ENCODE data around the gene MET. TPM values are rescaled to one million over a fixed set of nuclear protein-coding genes. Genes with fewer than 3 reads are reported as not detected.

The MET gene
- total RNA-seq, 1 experiment from 2014 or later, result 5.0 TPM

DNA sequence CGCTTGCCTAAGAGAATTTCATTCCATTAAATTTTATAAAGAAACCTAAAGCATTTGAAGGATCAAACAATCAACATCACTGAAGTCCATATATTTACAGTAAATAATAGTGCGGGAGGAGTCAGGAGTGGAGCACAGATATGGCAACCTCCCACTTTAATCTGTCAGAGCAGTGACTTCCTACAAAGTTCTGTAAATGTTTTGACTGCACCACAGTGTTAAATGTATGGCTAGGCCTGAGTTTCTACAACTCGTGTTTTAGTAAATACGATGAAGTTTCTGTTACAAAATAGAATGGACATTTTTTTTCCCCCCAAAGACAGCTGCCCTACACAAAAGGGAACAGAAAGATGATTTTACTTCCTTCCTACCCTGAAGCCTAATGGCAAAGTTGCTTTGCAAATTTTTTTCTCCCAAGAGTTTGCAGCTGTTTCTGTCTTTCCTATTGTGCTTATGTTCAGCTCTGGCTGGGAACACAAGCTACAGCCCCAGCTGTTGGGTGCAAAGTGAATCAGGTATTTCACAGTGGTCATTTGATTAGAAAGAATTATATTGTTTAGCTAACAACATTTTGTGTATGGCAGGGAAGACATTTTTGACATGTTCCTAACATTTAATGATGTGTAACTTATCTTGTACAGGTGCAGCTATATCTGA, 62.1 kb downstream of the MET start:
- no peak overlapping the region for H4K91ac ChIP-seq (ENCODE audit: insufficient read length, low read depth, low read length)
- H3K9me3 Mint-ChIP-seq, result no peaks in the 10 kb centered on the region
- H2BK15ac ChIP-seq (ENCODE audit: low read depth, low read length), result no peak overlapping the region
- H3K4me1 ChIP-seq (ENCODE audit: insufficient read depth, low read length), result peaks cover 10% of the 10 kb centered on the region; the same call in 1 of the 2 replicates
- no peak overlapping the region for H2AFZ ChIP-seq (ENCODE audit: low read length)
- no peak overlapping the region for H3K56ac ChIP-seq (ENCODE audit: insufficient read length, low read depth, low read length)
- H3K18ac ChIP-seq (ENCODE audit: insufficient read length, low read depth, low read length), result no peak overlapping the region
- H2BK20ac ChIP-seq (ENCODE audit: low read depth, low read length, poor library complexity, severe bottlenecking), result no peak overlapping the region
- no peak overlapping the region for H2BK5ac ChIP-seq (ENCODE audit: insufficient read length, low read length)
- no peaks in the 10 kb centered on the region for H4K20me1 ChIP-seq (ENCODE audit: control insufficient read depth, insufficient read depth, insufficient read length)
- no peaks in the 10 kb centered on the region for H3K79me2 ChIP-seq (ENCODE audit: insufficient read depth, low read length)
- H3K36me3 Mint-ChIP-seq (ENCODE audit: insufficient read depth in 1 of 3, low read depth in 3 of 3), result no peaks in the 10 kb centered on the region
- no peaks in the 10 kb centered on the region for H3K23me2 ChIP-seq (ENCODE audit: insufficient read length, low read depth, low read length, poor library complexity, severe bottlenecking)
- H4K5ac ChIP-seq (ENCODE audit: insufficient read length, low read depth, low read length), result no peak overlapping the region
- H3T11ph ChIP-seq (ENCODE audit: low read length), result no peak overlapping the region
- WGBS (ENCODE audit: extremely low coverage, insufficient read length, low lambda C conversion rate), result no CpG with 5 or more reads among the region's 4 CpGs
- H3K4me2 ChIP-seq (ENCODE audit: insufficient read depth, insufficient read length, low read length), result no peak overlapping the region
- no peak overlapping the region for H2AK5ac ChIP-seq (ENCODE audit: insufficient read length, low read length)
- H3K4ac ChIP-seq (ENCODE audit: low read depth, low read length), result no peak overlapping the region
- H3K14ac ChIP-seq (ENCODE audit: insufficient read depth, low read length), result no peak overlapping the region
- H3K27ac Mint-ChIP-seq, result peak overlapping the region in 1 of 3 experiments; percentile 49; a peak in 1 of 7 replicates
- no peak overlapping the region for H3K4me3 Mint-ChIP-seq
- no peaks in the 10 kb centered on the region for H3K9me3 ChIP-seq (ENCODE audit: control insufficient read depth, low read depth, low read length)
- no peak overlapping the region for H3K23ac ChIP-seq (ENCODE audit: insufficient read length, low read depth, low read length)
- no peak for DNase-seq
- no peak overlapping the region for H4K8ac ChIP-seq (replicated peaks; ENCODE audit: insufficient read length, low read depth, low read length)
- no peak overlapping the region for H2BK120ac ChIP-seq (ENCODE audit: low read depth, low read length, poor library complexity, severe bottlenecking)
- H3K4me1 Mint-ChIP-seq, result peaks cover 43 to 46% of the 10 kb centered on the region in 2 experiments
- H3K9ac ChIP-seq (ENCODE audit: extremely low read depth, insufficient read length, low read length), result no peak overlapping the region
- no peak overlapping the region for H2BK12ac ChIP-seq (ENCODE audit: insufficient read length, low read depth, low read length)
- no peak for TF ChIP-seq CTCF (conservative IDR thresholded peaks at IDR 0.05)
- H3K27me3 ChIP-seq (ENCODE audit: insufficient read depth, low read length), result no peaks in the 10 kb centered on the region
- H3K27ac ChIP-seq (ENCODE audit: insufficient read length, low read depth, low read length), result no peak overlapping the region
- H3K79me1 ChIP-seq (ENCODE audit: insufficient read depth, low read depth, low read length, poor library complexity, severe bottlenecking), result no peaks in the 10 kb centered on the region
- no peaks in the 10 kb centered on the region for H3K27me3 Mint-ChIP-seq (ENCODE audit: low read depth)

Measured in H9 (cell line).